Measurements from ENCODE around the gene MAST4.

Gene MAST4

DNA sequence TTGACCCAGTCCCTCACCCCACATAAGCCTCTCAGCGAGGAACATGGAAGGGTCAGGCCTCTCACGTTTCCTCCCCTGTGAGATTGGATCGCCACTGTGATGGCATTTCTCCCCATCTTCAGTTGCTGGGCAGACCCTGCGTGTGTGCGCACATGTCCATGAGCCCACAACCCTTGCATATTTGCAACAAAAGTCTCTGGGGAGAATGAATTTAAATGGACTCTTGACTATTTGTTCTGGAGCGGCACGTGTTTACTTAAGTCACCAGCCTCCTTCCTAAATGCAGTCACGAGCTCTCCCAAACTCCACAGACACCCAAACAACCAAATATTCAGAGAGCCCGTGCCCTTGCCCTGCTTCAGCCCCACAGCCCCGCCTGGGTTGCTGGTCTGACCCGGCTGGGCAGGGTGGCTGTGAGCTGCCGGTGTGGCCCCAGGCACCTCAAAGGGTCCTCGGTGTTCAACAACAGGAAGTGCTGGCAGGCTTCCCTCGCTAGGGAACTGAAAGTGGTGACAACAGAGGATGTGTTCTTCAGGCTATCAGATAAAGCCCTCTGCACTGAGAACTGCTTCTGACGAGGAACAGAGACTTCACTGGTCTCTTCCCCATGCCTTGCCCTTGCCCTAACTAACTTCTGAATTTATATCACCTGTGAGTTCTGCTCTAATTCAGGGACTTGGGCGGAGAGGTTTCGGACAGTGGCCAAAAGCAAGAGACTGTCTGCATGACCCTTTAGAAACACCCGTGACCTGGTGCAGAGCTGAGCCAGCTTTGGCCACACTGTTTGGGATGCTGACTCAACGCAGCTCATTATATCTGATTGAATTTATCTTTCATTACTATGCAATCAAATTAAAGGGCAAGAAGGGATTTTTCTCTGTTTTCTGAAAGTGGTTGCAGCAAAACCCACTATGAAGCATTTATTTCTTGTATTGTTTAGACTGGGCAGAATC, 619.6 kb downstream of the MAST4 start:
- H3K4me3 ChIP-seq (ENCODE audit: low read depth, low read length), result peak overlapping the region; percentile 30; the same call in 1 of the 2 replicates
- TF ChIP-seq, protein P1, sequence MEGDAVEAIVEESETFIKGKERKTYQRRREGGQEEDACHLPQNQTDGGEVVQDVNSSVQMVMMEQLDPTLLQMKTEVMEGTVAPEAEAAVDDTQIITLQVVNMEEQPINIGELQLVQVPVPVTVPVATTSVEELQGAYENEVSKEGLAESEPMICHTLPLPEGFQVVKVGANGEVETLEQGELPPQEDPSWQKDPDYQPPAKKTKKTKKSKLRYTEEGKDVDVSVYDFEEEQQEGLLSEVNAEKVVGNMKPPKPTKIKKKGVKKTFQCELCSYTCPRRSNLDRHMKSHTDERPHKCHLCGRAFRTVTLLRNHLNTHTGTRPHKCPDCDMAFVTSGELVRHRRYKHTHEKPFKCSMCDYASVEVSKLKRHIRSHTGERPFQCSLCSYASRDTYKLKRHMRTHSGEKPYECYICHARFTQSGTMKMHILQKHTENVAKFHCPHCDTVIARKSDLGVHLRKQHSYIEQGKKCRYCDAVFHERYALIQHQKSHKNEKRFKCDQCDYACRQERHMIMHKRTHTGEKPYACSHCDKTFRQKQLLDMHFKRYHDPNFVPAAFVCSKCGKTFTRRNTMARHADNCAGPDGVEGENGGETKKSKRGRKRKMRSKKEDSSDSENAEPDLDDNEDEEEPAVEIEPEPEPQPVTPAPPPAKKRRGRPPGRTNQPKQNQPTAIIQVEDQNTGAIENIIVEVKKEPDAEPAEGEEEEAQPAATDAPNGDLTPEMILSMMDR (IDR thresholded peaks at IDR 0.05; ENCODE audit: low read depth, low read length), result no peak

DNA sequence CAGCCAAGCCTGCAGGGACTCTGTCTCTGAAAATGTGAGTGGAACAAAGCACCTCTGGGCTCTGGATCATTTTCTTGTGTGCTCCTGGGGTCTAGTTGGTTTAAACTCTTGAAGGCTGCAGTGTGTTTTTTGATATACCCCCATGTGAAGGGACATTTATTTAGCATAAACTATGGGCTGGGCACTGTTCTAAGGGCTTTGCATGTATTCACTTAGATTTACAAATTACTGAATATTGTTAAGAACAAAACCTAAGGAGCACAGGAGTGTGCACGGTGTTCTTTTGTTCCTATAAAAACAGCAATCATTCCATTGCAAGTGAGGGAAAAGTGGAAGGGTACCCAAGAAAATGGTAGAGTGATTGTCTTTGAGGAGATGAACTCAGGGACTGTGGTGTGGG, 620.4 kb downstream of the MAST4 start:
- no peak overlapping the region for H3K4me3 ChIP-seq (ENCODE audit: low read depth, low read length)
- TF ChIP-seq, protein P1 (IDR thresholded peaks at IDR 0.05; ENCODE audit: low read depth, low read length), result no peak

Measured in WI38 (cell line).